GM12878 (cell line): ENCODE results near the gene HSPB6. TPM values are rescaled to one million over a fixed set of nuclear protein-coding genes. Genes with fewer than 3 reads are reported as not detected.

Experiments used
- ATAC-seq: fragments of 200-7000 bp; cut with Tn5 transposase; 3 replicates; pipeline ENCODE4 v1.9.1; 2020; ENCODE audit warnings: mild to moderate bottlenecking, moderate library complexity
- BruUV-seq: library from RNA; stranded (reverse); fragments of 400-500 nt; replicated peaks from 2 replicates; lab custom pipeline; 2021; lab: Mats Ljungman, UMichigan
- CTCF ChIA-PET: fragments of 300-600 bp; sonication (Branson Sonifier 250); formaldehyde crosslinking; extraction: SDS; loops from one replicate; lab custom pipeline; 2021; ENCODE audit warnings: inconsistent platforms; lab: Yijun Ruan, JAX
- POLR2A ChIA-PET: fragments of 350-600 bp; formaldehyde crosslinking; extraction: SDS; loops from one replicate; lab custom pipeline; 2021; ENCODE audit warnings: inconsistent platforms; lab: Charles Lee
- RAD21 ChIA-PET: fragments of 300-600 bp; sonication (Branson Sonifier 250); formaldehyde crosslinking; loops from one replicate; lab custom pipeline; 2023; ENCODE audit warnings: antibody characterized with exemption; ENCODE audit not compliant: unreplicated experiment; lab: Charles Lee
- SMC1A ChIA-PET: fragments of 300-600 bp; sonication (Branson Sonifier 250); formaldehyde crosslinking; loops from one replicate; lab custom pipeline; 2023; ENCODE audit not compliant: unreplicated experiment, uncharacterized antibody; lab: Charles Lee
- DNase-seq: peaks from one replicate; pipeline ENCODE4 v3.0.0-alpha.2; 2011; ENCODE audit warnings: low read depth, low spot score
- FAIRE-seq: peaks from 3 replicates; lab custom pipeline; 2011; peaks lifted over from hg19 to GRCh38; lab: Jason Lieb, UNC
- H2AFZ ChIP-seq: 2 replicates; pipeline ENCODE4 v1.6.0; 2011; ENCODE audit warnings: low read depth, low read length, control low read depth; ENCODE audit not compliant: control insufficient read depth
- H3K27ac ChIP-seq: 2 replicates; pipeline ENCODE4 v1.5.1; 2011; ENCODE audit warnings: control low read depth; ENCODE audit not compliant: control insufficient read depth, insufficient read depth
- H3K27me3 ChIP-seq, 2 experiments: replicated peaks in 1 of 2; 2 replicates each; pipeline versions ENCODE4 v1.6.0 to v1.6.1; 2011; ENCODE audit warnings: low read length in 1 of 2; ENCODE audit not compliant: control insufficient read depth in 2 of 2, insufficient read depth in 2 of 2
- H3K36me3 ChIP-seq, 2 experiments: 2 replicates each; pipeline ENCODE4 v1.5.1; 2011; ENCODE audit warnings: low read length in 1 of 2; ENCODE audit not compliant: control insufficient read depth in 2 of 2, insufficient read depth in 2 of 2
- H3K4me1 ChIP-seq: 2 replicates; pipeline ENCODE4 v1.6.1; 2011; ENCODE audit warnings: mild to moderate bottlenecking, low read length, moderate library complexity, mixed read lengths; ENCODE audit not compliant: control insufficient read depth, insufficient read depth
- H3K4me2 ChIP-seq: 2 replicates; pipeline ENCODE4 v1.6.0; 2011; ENCODE audit warnings: control low read depth; ENCODE audit not compliant: control insufficient read depth, insufficient read depth
- H3K4me3 ChIP-seq: fragments of 200-600 bp; sonication (generic); 2 replicates; pipeline ENCODE4 v1.5.1; 2016
- H3K79me2 ChIP-seq: 2 replicates; pipeline ENCODE4 v1.6.0; 2011; ENCODE audit warnings: low read length; ENCODE audit not compliant: control insufficient read depth, insufficient read depth
- H3K9ac ChIP-seq: 2 replicates; pipeline ENCODE4 v1.8.0; 2011; ENCODE audit warnings: low read length, control low read depth, mixed read lengths; ENCODE audit not compliant: control insufficient read depth, insufficient read depth
- H3K9me3 ChIP-seq: replicated peaks from 3 replicates; pipeline ENCODE4 v1.5.1; 2011; ENCODE audit warnings: mild to moderate bottlenecking, low read length; ENCODE audit not compliant: control insufficient read depth, insufficient read depth
- H4K20me1 ChIP-seq: 2 replicates; pipeline ENCODE4 v1.6.0; 2011; ENCODE audit not compliant: control insufficient read depth, insufficient read depth
- BACH1 ChIP-seq: fragments of 450-650 bp; IDR thresholded peaks from 2 replicates; pipeline ENCODE4 v1.6.1; 2017; ENCODE audit warnings: mild to moderate bottlenecking, borderline replicate concordance
- FOXK2 ChIP-seq: fragments of 450-650 bp; IDR thresholded peaks from 2 replicates; pipeline ENCODE4 v1.6.1; 2017; ENCODE audit warnings: mild to moderate bottlenecking, moderate library complexity
- GATAD2B ChIP-seq: fragments of 450-650 bp; conservative IDR thresholded peaks from 2 replicates; pipeline ENCODE4 v1.6.1; 2017; ENCODE audit warnings: low read depth, mild to moderate bottlenecking, moderate library complexity
- IKZF2 ChIP-seq, 2 experiments: fragments of 450-650 bp; IDR thresholded peaks; 2 replicates each; pipeline ENCODE4 v1.6.1; 2017; ENCODE audit warnings: mild to moderate bottlenecking in 2 of 2, moderate library complexity in 2 of 2
- MLLT1 ChIP-seq: fragments of 450-650 bp; IDR thresholded peaks from 2 replicates; pipeline ENCODE4 v1.6.1; 2016; ENCODE audit warnings: mild to moderate bottlenecking
- NBN ChIP-seq: fragments of 450-650 bp; IDR thresholded peaks from 2 replicates; pipeline ENCODE4 v1.6.1; 2016
- NKRF ChIP-seq: fragments of 450-650 bp; conservative IDR thresholded peaks from 2 replicates; pipeline ENCODE4 v1.6.1; 2017; ENCODE audit warnings: mild to moderate bottlenecking, moderate library complexity
- RCOR1 ChIP-seq: conservative IDR thresholded peaks from 2 replicates; pipeline ENCODE4 v1.6.1; 2012; ENCODE audit warnings: low read depth, low read length, improper control_type of control experiment
- SMARCA5 ChIP-seq: fragments of 450-650 bp; IDR thresholded peaks from 2 replicates; pipeline ENCODE4 v1.6.1; 2017; ENCODE audit warnings: mild to moderate bottlenecking
- SREBF1 ChIP-seq: IDR thresholded peaks from 2 replicates; pipeline ENCODE4 v1.6.1; 2012; ENCODE audit warnings: mild to moderate bottlenecking, low read length
- YY1 ChIP-seq: IDR thresholded peaks from 2 replicates; pipeline ENCODE4 v1.6.1; 2011; ENCODE audit warnings: low read depth, mild to moderate bottlenecking, low read length
- ZNF687 ChIP-seq: fragments of 450-650 bp; IDR thresholded peaks from 2 replicates; pipeline ENCODE4 v1.6.1; 2017; ENCODE audit warnings: mild to moderate bottlenecking, moderate library complexity
- WGBS: methylation state at CpG from one replicate; pipeline ENCODE4 v1.1.6; 2016; ENCODE audit warnings: low lambda C conversion rate; ENCODE audit not compliant: insufficient replicate concordance, insufficient coverage; ENCODE audit errors: missing lambda C conversion rate; 5-methylcytosine and 5-hydroxymethylcytosine counted together
- in situ Hi-C: fragments of 300-500 bp; cut with MboI; formaldehyde crosslinking; loops from 9 replicates; pipeline ENCODE4 v1.14.3; 2018; ENCODE audit warnings: mixed read lengths
- intact Hi-C: fragments of 100-400 bp; cut with micrococcal nuclease; formaldehyde crosslinking; loops from one replicate; pipeline ENCODE4 v1.14.2; 2022; ENCODE audit not compliant: unreplicated experiment
- polyA plus RNA-seq, 11 experiments: library from polyadenylated mRNA; depleted of rRNA in 4 of 11; unstranded in 6 of 11; stranded (reverse) in 5 of 11; fragments of >200 nt; fragmentation: Nextera tagmentation in 4 of 11; fragmentation: Illumina TruSeq in 1 of 11; extraction: Ambion mirVana in 4 of 11; extraction: Trizol in 1 of 11; gene quantifications; 1 replicate in 1 of 11; 2 replicates in 10 of 11; pipeline versions ENCODE4 v1.2.1 to v1.2.3, GENCODE V29; 2011 to 2016; ENCODE audit warnings: inconsistent platforms in 2 of 11, missing spikeins in 2 of 11, low read depth in 1 of 11
- total RNA-seq, 4 experiments: library from RNA; depleted of rRNA in 3 of 4; stranded (reverse); fragments of >200 nt in 3 of 4; fragmentation: Illumina TruSeq in 1 of 4; extraction: Trizol in 1 of 4; gene quantifications; 2 replicates each; pipeline versions ENCODE4 v1.2.1 to v1.2.3, GENCODE V29; 2013 to 2021

HSPB6 gene
- total and polyA plus RNA-seq, 10 of the 15 experiments (the other 5 are each of a cell fraction or from before 2014, with no cell fraction given), result 0.09 to 1.6 (median 0.36) TPM; not detected in 4

- TF ChIP-seq RCOR1, result no peak
Observed at GRCh38 chr19:35742121-35742724, 14.6 kb downstream of the HSPB6 start, which contains the start of gene IGFLR1 (continued).

- H3K36me3 ChIP-seq, result peaks cover 13 to 24% of the 10 kb centered on the region in 2 experiments; a peak in 3 of 4 replicates
- TF ChIP-seq NKRF (peak; percentile 65; the same call in 1 of the 2 replicates), ZNF687 (peak; percentile 75; the same call in 1 of the 2 replicates), SREBF1 (no peak), IKZF2 (IDR thresholded peaks at IDR 0.05) (peak in 1 of 2 experiments; percentile 25; a peak in 1 of 4 replicates), YY1 (peak; percentile 8; the same call in 1 of the 2 replicates), BACH1 (no peak), MLLT1 (0 out of 2 replicates have a peak, but pooled peaks have one; percentile 61), NBN (0 out of 2 replicates have a peak, but pooled peaks have one; percentile 9), FOXK2 (0 out of 2 replicates have a peak, but pooled peaks have one; percentile 44), SMARCA5 (peak; percentile 88; the same call in 1 of the 2 replicates), GATAD2B (0 out of 2 replicates have a peak, but pooled peaks have one; percentile 29)
- intact Hi-C loops, result loop anchor here (2.0 kb wide), 2 partner anchors 24 to 48 kb away; no protein-coding TSS in a partner anchor
- peak overlapping the region; percentile 99 for H3K4me2 ChIP-seq
- peak overlapping the region; percentile 76 for H2AFZ ChIP-seq
- H3K9ac ChIP-seq, result peak overlapping the region; percentile 88
- CTCF ChIA-PET, result interaction anchor here (0.7 to 1.3 kb wide), 7 partner anchors 13 to 446 kb away, joined by 3 to 8 read pairs (median 3); no protein-coding TSS in a partner anchor
- H3K27ac ChIP-seq, result peak overlapping the region; percentile 99
- POLR2A ChIA-PET, result interaction anchor here (0.8 to 7.1 kb wide), 11 partner anchors 10 to 93 kb away, joined by 3 to 91 read pairs (median 5); partner anchors contain the start of gene COX6B1
- ATAC-seq, result peak; percentile 2
- H4K20me1 ChIP-seq, result no peaks in the 10 kb centered on the region
- no peaks in the 10 kb centered on the region for H3K27me3 ChIP-seq
- RAD21 ChIA-PET, result interaction anchor here (0.6 to 2.5 kb wide), 9 partner anchors 22 to 198 kb away, joined by 3 to 18 read pairs (median 6); no protein-coding TSS in a partner anchor
- SMC1A ChIA-PET, result interaction anchor here (0.6 to 1.7 kb wide), 5 partner anchors 27 to 254 kb away, joined by 4 to 9 read pairs (median 7); no protein-coding TSS in a partner anchor
- H3K79me2 ChIP-seq, result peaks cover 26% of the 10 kb centered on the region
- WGBS, result 0% methylated on average over 10 of the region's 12 CpGs
- in situ Hi-C loops, result no loop called here
- no peak for FAIRE-seq
- H3K9me3 ChIP-seq, result no peaks in the 10 kb centered on the region
- peaks cover 29% of the 10 kb centered on the region for H3K4me1 ChIP-seq
- no TSS peak for BruUV-seq
- no peak for DNase-seq
- peak overlapping the region; percentile 83 for H3K4me3 ChIP-seq
Observed at GRCh38 chr19:35741203-35741515, 15.7 kb downstream of the HSPB6 start.
